ENCODE results near the gene TAX1BP1. TPM values are rescaled to one million over a fixed set of nuclear protein-coding genes. Genes with fewer than 3 reads are reported as not detected.
"Not testable (repeated sequence)": the region's sequence is repeated elsewhere in the genome, so short reads cannot be mapped to it uniquely, and the experiment has no call there.

The TAX1BP1 gene
- total RNA-seq, 1 experiment from 2014 or later: 190 TPM

DNA sequence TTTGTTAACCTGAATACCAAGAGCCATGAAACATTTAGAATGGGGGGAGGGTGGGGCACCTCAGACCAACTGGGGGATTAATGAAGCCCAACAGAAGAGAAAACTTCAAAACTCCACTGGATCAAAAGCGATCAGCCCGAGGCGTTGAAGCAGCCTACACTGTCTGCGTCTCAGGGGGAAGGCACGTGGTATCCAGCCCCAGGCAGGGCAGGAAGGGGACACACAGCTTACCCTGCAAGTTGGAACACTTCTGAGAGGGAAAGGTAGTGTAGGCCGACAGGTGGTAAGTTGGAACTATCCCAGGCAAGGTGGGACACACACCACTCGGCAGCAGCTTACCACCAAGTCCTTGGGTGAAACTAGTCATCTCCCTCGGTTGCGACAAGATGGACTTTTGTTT lies 102.9 kb downstream of the TAX1BP1 start:
- Mint-ChIP-seq H3K4me3 (ENCODE audit: low read depth, unreplicated experiment) (no peak overlapping the region), H3K4me1 (ENCODE audit: low read depth, unreplicated experiment) (no peaks in the 10 kb centered on the region), H3K9me3 (ENCODE audit: low read depth, unreplicated experiment) (no peaks in the 10 kb centered on the region), H3K27me3 (ENCODE audit: unreplicated experiment) (no peaks in the 10 kb centered on the region), H3K36me3 (ENCODE audit: insufficient read depth, unreplicated experiment) (peaks cover 13% of the 10 kb centered on the region), H3K27ac (ENCODE audit: unreplicated experiment) (no peak overlapping the region)
- intact Hi-C loops (cut with micrococcal nuclease; ENCODE audit: unreplicated experiment): no loop called here
- no peak for TF ChIP-seq CTCF (IDR thresholded peaks at IDR 0.05; ENCODE audit: unreplicated experiment)
- BruUV-seq (replicated peaks): no TSS peak
- DNase-seq: no peak
- CTCF ChIA-PET: no interaction called here

DNA sequence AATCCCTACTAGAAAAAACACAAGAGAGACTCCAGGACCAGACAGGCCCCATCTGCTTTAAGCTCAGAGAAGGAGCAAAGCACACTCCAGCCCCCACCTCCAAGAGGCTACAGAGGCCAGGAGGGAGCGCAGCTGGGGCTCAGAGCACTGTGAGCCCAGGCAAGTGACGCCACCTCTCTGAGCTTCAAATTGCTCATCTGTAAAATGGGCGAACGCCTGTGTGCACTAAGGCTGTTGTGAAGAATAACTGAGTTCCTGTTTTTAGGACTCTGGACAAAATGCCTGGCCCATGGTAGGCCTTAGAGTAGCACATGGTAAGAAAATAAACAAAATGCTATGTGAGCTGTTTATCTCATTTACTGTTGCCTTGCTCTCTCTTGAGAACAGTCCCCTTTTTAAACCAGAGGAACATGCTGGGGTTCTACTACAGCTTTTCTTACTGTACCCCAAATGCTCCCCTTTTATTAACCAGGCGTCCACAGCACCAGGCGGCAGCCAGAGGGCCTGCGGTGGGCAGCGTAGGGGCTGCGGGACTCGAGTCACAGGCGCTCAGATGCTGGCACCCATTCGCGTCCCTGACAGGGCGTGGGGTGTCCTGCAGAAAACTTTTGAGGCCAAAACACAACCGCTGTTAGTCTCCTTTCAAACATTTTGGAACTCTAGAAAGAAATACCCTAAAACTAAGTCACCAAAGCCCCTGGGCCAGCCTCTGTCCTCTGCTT lies 103.8 kb downstream of the TAX1BP1 start:
- BruUV-seq (replicated peaks): no TSS peak
- Mint-ChIP-seq H3K4me3 (ENCODE audit: low read depth, unreplicated experiment) (no peak overlapping the region), H3K36me3 (ENCODE audit: insufficient read depth, unreplicated experiment) (peaks cover 8% of the 10 kb centered on the region), H3K9me3 (ENCODE audit: low read depth, unreplicated experiment) (no peaks in the 10 kb centered on the region), H3K4me1 (ENCODE audit: low read depth, unreplicated experiment) (no peaks in the 10 kb centered on the region), H3K27me3 (ENCODE audit: unreplicated experiment) (no peaks in the 10 kb centered on the region), H3K27ac (ENCODE audit: unreplicated experiment) (no peak overlapping the region)
- no peak for TF ChIP-seq CTCF (IDR thresholded peaks at IDR 0.05; ENCODE audit: unreplicated experiment)
- intact Hi-C loops (cut with micrococcal nuclease; ENCODE audit: unreplicated experiment): no loop called here
- CTCF ChIA-PET: no interaction called here
- DNase-seq: no peak

- CTCF ChIA-PET: interaction anchor here (0.6 to 1.1 kb wide), 2 partner anchors 13 to 900 kb away, joined by 3 read pairs; no protein-coding TSS in a partner anchor
- intact Hi-C loops (cut with micrococcal nuclease; ENCODE audit: unreplicated experiment): no loop called here
- Mint-ChIP-seq H3K4me1 (ENCODE audit: low read depth, unreplicated experiment) (no peaks in the 10 kb centered on the region), H3K9me3 (ENCODE audit: low read depth, unreplicated experiment) (no peaks in the 10 kb centered on the region), H3K4me3 (ENCODE audit: low read depth, unreplicated experiment) (no peak overlapping the region), H3K27me3 (ENCODE audit: unreplicated experiment) (no peaks in the 10 kb centered on the region), H3K36me3 (ENCODE audit: insufficient read depth, unreplicated experiment) (no peaks in the 10 kb centered on the region), H3K27ac (ENCODE audit: unreplicated experiment) (no peak overlapping the region)
- DNase-seq: no peak
- TF ChIP-seq CTCF (IDR thresholded peaks at IDR 0.05; ENCODE audit: unreplicated experiment): no peak
- no TSS peak for BruUV-seq (replicated peaks)
Observed at GRCh38 chr7:27846388-27846787, 106.4 kb downstream of the TAX1BP1 start.

DNA sequence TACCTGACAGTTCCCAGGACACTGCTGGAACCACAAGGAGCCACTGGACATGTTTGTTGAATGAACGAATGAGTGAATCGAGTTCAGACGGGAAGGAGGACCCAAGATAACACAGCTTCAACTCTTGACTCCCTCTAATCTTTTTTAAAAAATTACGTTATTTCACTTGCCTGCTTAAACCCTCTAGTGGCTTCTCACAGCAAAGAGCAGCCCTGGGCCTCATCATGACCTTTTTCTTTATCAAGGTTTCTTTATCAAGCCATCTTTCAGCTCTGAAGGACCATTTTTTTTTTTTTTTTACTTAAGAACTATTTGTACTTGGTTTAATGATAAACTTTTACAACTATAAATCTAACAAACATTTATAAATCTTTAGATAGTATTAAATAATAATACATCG lies 110.6 kb downstream of the TAX1BP1 start:
- H3K27me3 Mint-ChIP-seq (ENCODE audit: unreplicated experiment): no peaks in the 10 kb centered on the region
- intact Hi-C loops (cut with micrococcal nuclease; ENCODE audit: unreplicated experiment): no loop called here
- peaks cover 5% of the 10 kb centered on the region for H3K9me3 Mint-ChIP-seq (ENCODE audit: low read depth, unreplicated experiment)
- no TSS peak for BruUV-seq (replicated peaks)
- no peak overlapping the region for H3K27ac Mint-ChIP-seq (ENCODE audit: unreplicated experiment)
- TF ChIP-seq CTCF (IDR thresholded peaks at IDR 0.05; ENCODE audit: unreplicated experiment): no peak
- no peak for DNase-seq
- H3K36me3 Mint-ChIP-seq (ENCODE audit: insufficient read depth, unreplicated experiment): no peaks in the 10 kb centered on the region
- H3K4me1 Mint-ChIP-seq (ENCODE audit: low read depth, unreplicated experiment): no peaks in the 10 kb centered on the region
- no peak overlapping the region for H3K4me3 Mint-ChIP-seq (ENCODE audit: low read depth, unreplicated experiment)
- CTCF ChIA-PET: interaction anchor here (0.7 kb wide), 1 partner anchor 67 kb away, joined by 3 read pairs; no protein-coding TSS in a partner anchor

DNA sequence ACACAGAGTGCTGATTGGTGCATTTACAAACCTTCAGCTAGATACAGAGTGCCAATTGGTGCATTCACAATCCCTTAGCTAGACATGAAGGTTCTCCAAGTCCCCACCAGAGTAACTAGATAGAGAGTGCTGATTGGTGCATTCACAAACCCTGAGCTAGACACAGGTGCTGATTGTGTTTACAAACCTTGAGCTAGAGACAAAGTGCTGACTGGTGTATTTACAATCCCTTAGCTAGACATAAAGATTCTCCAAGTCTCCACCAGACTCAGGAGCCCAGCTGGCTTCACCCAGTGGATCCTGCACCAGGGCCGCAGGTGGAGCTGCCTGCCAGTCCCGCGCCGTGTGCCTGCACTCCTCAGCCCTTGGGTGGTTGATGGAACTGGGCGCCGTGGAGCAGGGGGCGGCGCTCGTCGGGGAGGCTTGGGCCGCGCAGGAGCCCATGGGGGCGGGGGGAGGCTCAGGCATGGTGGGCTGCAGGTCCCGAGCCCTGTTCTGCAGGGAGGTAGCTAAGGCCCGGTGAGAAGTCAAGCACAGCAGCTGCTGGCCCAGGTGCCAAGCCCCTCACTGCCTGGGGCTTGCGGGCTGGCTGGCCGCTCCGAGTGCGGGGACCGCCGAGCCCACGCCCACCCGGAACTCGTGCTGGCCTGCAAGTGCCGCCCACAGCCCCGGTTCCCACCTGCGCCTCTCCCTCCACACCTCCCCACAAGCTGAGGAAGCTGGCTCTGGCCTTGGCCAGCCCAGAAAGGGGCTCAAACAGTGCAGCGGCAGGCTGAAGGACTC lies 116.9 kb downstream of the TAX1BP1 start:
- intact Hi-C loops (cut with micrococcal nuclease; ENCODE audit: unreplicated experiment); DNase-seq; H3K27ac Mint-ChIP-seq (ENCODE audit: unreplicated experiment); H3K4me1 Mint-ChIP-seq (ENCODE audit: low read depth, unreplicated experiment); BruUV-seq (replicated peaks); CTCF ChIA-PET; H3K9me3 Mint-ChIP-seq (ENCODE audit: low read depth, unreplicated experiment); H3K36me3 Mint-ChIP-seq (ENCODE audit: insufficient read depth, unreplicated experiment); H3K27me3 Mint-ChIP-seq (ENCODE audit: unreplicated experiment); H3K4me3 Mint-ChIP-seq (ENCODE audit: low read depth, unreplicated experiment): not testable (repeated sequence)
